ENCODE data around the gene CERS6. TPM values are rescaled to one million over a fixed set of nuclear protein-coding genes. Genes with fewer than 3 reads are reported as not detected.
A peak's percentile ranks its signal among the peaks of the same experiment; 100 is the strongest.
"Not testable (repeated sequence)": the region's sequence is repeated elsewhere in the genome, so short reads cannot be mapped to it uniquely, and the experiment has no call there.

CERS6 gene
- polyA plus RNA-seq, 12 donors: 38.2 to 59.2 (median 48.9) TPM; not detected in 1

DNA sequence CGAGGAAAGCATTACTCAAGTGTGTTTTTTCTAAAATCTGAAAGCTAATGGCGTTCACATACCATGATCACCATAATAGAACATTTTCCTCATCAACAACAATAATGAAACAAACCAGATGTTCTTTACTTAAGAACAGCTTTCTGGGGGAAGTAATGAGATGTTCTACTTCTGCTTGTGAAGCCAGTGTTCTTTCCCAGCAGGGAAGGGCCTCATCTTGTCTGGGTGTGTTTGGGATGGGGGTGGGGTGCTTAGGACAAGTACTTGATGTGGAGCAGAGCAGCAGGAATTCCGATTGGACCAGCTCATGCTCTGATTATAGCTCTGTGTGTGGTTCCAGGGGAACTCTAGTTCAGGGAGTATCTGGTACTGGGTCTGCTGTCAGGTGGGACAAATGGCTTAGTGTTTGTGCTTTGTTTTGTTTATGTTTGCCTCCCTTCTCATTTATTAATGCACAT, 183.4 kb downstream of the CERS6 start:
- peak; percentile 52 for DNase-seq

DNA sequence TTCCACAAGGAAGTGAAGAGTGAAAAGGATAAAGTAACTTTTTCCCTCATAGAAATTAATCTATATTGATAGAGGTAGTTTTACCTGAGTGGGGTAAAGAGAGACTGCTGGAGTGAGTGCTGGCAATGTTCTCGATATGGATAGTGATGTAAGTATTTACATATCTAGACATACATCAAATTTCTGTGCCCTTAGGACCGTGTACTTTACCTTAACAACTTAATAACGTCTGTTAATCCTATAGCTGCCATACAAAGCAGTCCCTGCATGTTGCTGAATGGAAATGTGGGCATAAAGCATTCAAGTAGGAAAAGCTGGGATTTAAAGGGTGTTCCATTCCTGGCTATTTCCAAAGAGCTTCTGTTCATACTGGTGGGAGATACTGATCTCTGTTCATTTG, 184.0 kb downstream of the CERS6 start:
- no peak for DNase-seq

DNA sequence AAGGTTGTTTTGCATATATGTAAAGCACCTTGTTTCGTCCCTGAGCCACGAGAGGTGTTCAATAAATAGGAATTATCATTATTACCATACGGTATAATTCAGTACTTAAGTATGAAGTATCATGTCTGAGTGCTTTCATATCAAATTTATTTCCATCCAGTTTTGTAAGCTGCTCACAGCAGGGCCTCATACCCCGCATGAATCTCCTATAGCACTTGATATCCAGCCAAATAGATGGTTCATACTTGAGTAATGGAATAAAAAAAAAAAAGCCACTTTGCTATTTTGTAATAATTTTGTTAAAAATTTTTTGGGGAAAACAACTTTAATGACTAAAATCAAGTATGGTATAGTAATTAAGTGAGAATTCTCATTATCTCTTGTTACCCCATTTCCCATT, 185.6 kb downstream of the CERS6 start:
- no peak for DNase-seq

DNA sequence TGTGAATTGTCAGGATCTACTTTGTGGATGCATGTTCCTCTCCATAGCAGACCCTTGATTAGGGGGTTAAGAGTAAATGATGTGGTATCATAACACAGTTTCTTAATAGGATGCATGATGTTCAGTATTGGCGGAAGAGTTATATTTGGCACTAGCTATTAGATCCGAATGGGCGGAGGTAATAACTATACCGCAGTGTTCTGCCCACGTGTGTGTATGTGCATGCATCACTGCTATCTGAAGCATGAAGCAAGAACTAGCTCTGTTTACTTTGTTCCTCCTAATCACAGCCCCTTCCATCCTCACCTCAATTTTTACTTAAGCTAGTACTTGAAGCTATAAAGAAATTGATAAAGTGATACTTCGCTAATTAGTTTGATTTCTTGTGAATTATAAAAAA, 186.8 kb downstream of the CERS6 start:
- DNase-seq: no peak

DNA sequence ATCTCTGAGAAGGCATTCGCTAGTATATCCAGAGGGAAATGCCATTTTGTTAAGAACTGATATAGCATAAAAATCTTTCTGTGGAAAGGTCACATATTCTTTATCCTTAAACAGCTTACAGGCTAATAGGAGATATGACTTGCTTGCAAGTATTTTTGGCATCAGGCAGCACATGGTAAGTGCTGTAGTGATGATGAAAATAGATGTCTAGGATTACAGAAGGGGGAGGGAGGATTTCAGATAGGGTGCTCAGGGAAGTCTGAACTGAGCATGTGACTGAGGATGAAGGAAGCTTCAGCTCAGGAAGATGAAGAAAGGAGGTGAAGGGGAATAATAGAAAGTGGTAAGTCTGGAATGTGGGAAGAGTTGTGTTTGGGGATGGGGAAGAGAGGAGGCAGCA, 187.9 kb downstream of the CERS6 start:
- no peak for DNase-seq

DNA sequence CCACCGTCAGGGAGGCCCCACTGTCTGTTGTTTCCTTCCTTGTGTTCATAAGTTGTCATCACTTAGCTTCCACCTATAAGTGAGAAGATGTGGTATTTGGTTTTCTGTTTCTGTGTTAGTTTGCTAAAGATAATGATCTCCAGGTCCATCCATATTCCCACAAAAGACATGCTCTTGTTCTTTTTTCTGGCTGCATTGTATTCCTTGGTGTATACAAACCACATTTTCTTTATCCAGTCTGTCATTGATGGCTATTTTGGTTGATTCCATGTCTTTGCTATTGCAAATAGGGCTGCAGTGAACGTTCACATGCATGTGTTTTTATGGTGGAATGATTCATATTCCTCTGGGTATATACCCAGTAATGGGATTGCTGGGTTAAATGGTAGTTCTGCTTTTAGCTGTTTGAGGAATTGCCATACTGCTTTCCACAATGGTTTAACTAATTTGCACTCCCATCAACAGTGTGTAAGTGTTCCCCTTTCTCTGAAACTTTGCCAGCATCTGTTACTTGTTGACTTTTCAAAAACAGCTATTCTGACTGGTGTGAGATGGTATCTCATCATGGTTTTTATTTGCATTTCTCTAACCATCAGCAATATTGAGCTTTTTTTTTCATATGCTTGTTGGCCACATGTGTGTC, 189.7 kb downstream of the CERS6 start:
- DNase-seq: no peak

DNA sequence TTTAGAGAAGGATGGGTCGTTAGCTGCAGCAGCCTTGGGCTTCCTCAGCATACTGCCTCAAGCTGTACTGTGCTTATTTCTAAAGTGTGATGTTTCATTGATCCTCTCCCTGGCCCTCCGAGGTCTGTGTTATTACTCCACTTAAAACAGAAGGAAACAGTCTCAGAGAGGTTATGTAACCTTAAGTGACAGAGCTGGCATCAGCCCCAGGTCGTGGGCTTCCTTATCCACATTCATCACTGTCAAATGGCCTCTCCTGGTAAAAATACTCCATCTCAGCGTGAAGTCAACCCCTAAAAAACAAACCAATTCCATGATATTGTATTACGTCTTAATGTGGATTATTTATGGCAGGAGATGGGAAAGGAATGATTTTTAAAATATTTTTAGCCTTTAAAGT, 193.0 kb downstream of the CERS6 start:
- DNase-seq: no peak

DNA sequence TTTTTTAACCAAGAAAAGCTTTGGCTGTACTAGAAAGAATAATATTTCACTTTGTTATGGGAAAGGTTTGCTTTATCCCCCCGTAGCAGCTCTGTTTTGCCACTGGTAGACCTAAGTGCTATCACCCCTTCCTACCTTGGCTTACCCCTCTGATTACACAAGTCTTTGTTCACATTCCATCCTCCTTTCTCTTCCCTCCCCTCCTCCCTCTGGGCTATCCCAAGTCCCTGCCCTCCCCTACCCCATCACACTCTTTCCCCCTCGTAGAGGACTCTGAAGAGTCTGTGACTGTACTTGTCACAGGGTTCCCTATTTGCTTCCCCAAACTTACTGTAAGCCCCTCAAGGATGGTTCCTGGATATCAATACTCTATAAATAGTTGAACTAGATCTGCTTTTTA, 193.5 kb downstream of the CERS6 start:
- DNase-seq: no peak

DNA sequence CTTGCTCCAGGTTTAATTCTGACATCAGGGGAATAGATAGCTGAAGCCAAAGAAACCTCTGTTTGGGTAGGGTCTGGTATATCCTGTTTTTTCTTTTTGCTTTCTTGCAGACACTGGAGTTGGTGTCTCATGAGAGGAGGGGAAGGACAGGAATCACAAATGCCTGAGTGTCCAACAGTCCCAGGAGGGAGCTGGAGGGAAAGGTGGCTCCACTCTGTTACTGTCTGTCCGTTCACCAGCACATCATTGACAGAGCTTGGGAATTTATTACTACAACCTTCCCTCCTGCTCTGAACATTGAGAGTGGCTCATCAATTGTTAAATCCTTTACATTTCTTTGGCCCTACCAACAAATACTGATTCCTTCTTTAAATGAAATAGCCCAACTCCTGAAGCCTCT, 194.1 kb downstream of the CERS6 start:
- DNase-seq: no peak

DNA sequence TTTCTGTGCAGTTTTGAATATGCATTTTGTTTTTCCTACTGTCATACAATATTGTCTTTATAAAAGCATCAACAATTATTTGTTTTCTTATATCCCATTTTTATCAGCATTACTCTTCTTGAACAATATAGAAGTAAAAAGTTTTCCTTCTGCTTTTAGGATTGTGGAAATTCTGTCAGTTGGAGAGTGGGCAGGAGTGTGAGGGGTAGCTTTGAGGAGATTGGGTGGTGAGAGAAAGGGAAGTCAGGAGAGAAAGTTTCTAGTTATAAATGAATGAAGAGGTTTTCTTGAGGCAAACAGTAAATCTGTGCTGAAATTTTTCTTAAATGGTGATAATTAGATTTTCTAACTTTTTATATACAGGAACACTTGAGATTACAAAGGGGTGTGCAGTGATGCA, 194.7 kb downstream of the CERS6 start:
- DNase-seq: no peak

DNA sequence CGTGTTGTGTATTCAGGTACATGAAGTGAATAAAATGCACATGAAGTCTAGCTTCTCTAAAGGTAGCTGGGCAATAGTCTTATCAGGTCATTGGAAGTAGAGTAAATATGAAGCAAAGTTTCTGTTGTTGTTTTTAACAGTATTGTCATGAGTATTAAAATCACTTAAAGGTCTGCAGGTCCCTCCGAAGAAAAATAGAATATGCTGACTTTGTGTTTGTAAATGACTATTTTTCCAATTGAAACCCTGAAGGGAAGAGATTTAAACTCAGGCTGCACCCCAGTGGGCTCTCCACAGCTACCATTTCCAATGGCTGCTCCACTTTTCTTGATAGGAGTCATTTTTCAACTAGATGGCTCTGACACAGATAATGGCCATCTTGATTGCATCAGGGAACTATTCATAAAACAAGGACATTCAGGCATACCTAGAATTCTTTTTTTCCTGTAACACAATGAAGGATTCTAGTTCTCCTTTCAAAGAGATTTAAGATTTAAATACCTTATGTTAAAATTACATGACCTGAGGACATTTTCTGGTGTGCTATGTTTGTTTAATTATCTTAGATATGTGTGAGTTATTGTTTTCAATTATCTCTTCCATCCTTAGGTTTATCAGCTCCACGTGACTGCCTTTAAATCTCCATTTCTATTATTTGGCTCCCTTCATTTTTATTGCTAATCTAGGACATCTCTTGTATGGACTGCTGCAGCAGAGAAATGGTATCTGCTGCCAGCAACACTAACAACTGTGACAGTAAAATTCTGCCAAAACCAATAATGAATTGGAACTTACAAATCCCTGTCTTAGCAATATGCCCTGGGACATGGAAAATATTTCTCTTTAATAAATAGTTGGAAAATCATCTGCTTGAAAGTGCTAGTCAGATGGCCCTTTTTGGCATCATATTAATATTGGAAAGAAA, 197.2 kb downstream of the CERS6 start:
- DNase-seq: no peak

DNA sequence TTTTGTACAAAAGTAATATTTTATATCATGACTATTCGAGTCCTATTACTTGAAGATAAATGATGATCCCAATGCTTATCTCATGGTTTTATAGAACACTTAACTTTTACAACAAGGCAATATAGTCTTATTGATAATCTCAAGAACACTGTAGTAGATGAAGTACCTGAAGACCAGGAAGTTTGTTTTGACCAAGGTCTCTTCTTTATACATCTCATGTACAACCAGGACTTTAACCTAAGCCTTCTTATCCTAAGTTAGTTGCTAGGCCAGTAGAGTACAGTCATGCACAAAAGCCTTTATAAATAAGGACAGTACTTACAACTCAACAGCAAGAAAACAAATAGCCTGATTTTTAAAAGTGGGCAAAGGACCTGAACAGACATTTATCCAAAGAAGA, 198.6 kb downstream of the CERS6 start:
- no peak for DNase-seq

DNA sequence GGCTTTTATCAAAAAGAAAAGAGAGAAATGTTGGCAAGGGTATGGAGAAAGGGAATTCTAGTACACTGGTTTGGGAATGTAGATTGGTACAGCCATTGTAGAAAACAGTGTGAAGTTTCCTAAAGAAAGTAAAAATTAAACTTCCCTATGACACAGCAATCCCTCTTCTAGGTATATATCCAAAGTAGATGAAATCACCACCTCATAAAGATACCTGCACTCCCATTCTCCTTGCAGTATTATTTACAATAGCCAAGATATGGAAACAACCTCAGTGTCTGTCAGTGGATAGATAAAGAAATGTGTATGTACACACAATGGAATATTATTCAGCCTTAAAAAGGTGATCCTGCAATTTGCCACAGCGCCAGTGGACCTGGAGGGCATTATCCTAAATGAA, 199.1 kb downstream of the CERS6 start:
- DNase-seq: no peak

DNA sequence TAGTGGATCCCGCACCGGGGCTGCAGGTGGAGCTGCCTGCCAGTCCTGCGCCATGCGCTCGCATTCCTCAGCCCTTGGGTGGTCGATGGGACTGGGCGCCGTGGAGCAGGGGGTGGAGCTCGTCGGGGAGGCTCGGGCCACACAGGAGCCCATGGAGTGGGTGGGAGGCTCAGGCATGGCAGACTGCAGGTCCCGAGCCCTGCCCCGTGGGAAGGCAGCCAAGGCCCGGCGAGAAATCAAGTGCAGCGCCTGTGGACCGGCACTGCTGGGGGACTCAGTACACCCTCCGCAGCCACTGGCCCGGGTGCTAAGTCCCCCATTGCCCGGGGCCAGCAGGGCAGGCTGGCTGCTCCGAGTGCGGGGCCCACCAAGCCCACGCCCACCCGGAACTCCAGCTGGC, 201.3 kb downstream of the CERS6 start:
- DNase-seq: not testable (repeated sequence)

DNA sequence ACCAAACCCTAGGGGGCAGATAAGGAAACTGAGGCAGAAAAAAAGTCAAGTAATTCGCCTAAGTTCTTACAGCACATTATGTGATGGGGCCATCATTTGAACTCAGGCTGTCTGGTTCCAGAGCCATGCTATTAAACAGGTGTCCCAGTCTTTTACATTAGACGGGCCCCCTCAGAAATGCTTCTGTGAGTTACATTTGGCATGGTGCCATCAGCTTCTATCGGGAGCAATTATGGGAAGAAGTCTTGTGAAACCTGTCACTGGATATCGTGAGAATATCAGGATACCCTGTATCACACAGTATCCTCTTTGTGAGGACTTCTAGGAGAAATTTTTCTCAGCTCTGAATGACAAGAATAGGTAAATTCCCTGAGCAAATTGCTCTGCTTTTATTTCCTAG, 202.6 kb downstream of the CERS6 start:
- no peak for DNase-seq

DNA sequence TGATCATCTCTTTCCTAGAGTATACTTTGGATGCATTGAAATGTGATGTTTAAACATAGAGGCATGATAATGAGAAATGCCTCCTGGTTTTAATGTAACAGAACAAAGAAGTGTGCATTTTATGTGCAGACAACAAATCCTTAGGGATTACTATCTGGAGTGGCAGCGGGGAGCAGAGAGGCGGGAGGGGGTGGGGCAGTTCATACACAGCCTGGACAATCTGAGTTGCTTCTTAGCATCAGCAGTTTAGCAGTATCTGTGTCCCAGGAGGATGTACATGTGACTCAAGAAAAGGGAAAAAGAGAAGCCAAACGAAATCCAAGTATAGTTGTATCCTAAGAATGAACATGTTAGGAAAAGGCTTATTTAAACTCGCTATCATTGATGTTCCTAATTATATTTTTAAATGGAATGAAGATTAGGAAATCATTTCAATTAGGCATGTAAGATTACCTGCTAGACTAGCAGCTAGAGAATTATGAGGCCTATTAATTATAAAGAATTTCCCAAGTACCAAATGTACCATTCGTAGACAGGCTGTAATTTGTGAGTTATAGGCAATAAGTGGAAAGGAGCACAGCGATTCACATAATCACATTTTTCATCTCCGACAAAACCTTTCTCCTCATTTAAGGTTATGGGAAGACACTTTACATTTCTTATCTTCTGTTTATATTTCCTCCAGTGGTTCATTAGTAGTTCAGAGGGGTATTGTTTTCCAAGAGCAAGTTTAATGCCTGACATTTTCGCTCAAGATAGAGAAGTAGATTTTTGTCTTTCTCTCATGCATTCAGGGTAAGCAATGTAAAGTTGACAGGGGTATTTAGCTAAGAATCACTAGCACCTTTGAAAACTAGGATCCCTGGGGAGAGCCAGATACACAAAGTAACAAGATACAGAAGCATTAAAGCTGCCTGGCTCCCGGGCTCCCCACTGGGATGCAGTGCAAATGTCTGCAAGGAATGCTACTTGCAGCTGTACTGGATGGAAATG, 205.1 kb downstream of the CERS6 start:
- no peak for DNase-seq

DNA sequence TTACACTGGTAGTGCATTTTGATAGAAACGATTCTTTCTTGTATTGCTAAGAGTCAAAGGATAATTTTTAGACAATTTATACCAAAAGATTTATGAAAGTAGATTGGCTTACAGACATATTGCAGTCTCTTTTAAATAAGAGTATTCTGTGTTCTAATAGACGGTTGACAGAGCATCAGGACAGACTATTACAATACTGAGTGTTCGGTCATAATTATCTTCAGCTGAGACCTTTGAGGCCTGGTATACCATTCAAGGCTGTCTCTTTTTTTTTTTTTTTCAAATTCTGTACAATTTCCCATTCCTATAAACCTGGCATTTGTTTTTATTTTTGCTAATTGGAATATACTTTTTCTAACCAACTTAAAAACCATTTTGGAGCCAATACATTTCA, 205.8 kb downstream of the CERS6 start:
- DNase-seq: no peak

DNA sequence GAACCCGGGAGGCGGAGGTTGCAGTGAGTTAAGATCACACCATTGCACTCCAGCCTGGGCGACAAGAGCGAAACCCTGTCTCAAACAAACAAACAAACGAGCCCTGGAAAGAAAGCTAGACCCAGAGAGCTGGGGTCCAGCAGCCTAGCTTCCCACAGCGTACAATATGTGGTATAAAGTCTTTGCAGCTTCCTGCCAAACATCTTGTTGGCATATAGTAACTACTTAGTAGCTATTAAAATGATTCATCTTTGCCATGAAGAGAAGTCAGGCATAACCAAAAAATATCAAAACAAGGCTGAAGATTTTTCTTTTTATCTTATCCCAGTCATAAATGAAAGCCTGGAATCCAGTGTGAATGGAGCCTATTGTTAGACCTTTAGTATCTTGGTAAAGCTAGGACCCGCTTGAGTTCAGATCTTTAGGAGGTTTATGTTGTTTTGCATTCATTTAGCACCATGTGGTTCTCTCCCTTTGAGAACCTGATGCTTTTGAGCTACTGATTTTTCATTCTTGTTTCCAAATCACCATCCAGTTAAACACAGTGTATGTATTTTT, 206.7 kb downstream of the CERS6 start:
- DNase-seq: no peak

DNA sequence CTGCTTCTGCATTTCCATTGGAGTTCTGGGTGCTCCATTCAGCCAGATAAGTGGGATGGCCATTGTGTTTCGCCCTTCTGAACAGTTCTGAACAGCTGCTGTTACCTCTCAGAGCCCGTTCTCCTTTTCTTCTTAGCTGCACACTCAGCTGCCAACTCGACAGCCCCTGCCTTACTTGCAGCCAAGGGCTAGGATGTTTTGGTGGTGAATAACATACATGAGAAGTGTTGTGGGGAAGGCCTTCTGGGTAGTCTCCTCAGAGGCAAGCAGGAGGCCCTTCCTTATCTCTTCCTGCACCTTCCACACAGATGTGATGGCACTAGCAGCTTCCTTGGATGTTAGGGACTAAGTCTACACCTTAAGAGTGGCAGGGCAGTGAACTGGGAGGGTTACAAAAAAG, 207.9 kb downstream of the CERS6 start:
- no peak for DNase-seq

DNA sequence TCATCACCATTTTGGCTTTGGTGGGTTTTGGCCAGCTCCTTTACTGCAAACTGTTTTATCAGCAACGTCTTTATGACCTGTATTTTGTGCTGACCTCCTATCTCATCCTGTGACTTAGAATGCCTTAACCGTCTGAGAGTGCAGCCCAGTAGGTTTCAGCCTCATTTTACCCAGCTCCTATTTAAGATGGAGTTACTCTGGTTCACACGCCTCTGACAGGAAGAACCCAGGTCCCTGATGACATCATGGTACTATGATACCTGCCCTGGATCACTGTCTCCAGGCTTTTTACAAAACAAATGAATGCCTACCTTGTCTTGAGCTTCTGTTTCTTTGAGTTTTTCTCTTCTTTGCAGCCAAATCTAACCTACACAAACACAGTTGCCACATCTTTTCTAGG, 208.6 kb downstream of the CERS6 start:
- DNase-seq: not testable (repeated sequence)

DNA sequence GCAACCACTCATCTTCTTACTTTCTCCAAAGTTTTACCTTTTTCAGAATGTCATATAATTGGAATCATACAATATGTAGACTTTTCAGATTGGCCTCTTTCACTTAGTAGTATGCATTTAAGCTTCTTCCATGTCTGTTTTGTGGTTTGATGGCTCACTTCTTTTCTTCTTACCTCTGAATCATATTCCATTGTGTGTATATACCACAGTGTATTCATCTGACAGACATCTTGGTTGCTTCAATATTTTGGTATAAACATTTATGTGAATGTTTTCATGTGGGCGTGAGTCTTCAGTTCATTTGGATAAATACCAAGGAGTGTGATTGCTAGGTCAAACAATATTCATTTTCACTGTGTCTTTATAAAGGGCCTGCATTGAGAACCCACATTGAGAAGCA, 210.3 kb downstream of the CERS6 start:
- no peak for DNase-seq

DNA sequence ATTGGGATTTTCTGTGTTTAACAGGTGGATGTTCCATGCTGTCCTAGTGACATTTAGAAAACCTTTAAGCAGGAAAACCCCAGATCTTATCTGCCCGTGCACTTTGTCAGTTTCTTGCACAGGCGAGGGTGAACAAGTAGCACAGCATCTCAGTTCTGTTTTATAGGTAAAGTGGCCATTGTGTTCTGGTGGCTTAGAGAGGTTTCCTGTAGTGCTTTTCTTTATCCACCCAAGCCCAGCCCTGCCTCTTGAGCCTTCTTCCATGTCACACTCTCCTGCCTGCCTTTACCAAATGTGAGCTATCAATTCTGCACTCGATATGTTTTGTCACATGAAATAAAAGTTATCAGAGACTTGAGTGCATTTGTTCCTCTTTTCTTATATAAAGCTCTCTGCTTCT, 211.1 kb downstream of the CERS6 start:
- no peak for DNase-seq

Measured in muscle of arm (tissue), 12 donors.